ENCODE data around the gene GNGT2. TPM values are rescaled to one million over a fixed set of nuclear protein-coding genes. Genes with fewer than 3 reads are reported as not detected.

Gene GNGT2
- total and polyA plus RNA-seq, 8 donors = 2.5 to 4.8 (median 3.4) TPM

DNA sequence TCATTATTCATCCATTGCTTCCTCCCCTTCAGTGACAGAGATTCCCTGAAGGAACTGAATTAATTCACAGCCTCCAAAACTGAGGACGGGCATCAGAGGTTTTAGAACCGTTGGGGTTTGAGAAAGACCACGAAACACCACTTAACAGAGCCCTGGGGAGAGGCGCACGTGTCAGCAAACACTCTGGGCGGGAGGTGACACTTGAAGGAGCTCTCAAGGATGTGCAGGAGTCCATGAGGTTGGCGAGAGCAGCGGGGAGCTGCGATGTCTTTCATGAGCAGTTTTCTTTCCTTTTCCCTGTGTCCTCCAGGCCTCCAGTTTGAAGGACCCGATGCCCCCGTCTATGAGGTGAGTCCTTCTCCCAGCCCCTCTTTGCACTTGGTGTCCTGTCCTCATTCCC lies 54.1 kb downstream of the GNGT2 start:
- TF ChIP-seq, protein P1, sequence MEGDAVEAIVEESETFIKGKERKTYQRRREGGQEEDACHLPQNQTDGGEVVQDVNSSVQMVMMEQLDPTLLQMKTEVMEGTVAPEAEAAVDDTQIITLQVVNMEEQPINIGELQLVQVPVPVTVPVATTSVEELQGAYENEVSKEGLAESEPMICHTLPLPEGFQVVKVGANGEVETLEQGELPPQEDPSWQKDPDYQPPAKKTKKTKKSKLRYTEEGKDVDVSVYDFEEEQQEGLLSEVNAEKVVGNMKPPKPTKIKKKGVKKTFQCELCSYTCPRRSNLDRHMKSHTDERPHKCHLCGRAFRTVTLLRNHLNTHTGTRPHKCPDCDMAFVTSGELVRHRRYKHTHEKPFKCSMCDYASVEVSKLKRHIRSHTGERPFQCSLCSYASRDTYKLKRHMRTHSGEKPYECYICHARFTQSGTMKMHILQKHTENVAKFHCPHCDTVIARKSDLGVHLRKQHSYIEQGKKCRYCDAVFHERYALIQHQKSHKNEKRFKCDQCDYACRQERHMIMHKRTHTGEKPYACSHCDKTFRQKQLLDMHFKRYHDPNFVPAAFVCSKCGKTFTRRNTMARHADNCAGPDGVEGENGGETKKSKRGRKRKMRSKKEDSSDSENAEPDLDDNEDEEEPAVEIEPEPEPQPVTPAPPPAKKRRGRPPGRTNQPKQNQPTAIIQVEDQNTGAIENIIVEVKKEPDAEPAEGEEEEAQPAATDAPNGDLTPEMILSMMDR (IDR thresholded peaks at IDR 0.05) = no peak
- no peak for ATAC-seq
- Histone ChIP-seq H3K9me3 (no peaks in the 10 kb centered on the region), H3K4me1 (no peaks in the 10 kb centered on the region), H3K27ac (no peak overlapping the region), H3K36me3 (no peaks in the 10 kb centered on the region), H3K27me3 (peaks cover 0 to 92% of the 10 kb centered on the region in 2 donors), H3K4me3 (no peak overlapping the region)
- intact Hi-C loops (cut with DNase I) = no loop called here
- no peak for DNase-seq

Other genes starting within 250 kb of the GNGT2 start
- gene GIP, start 242.0 kb downstream of the GNGT2 start, total RNA-seq = not detected
- under 1 TPM in 2 of 6 donors, not detected in 4; 0.31 to 0.57 TPM for gene GIP, start 242.0 kb downstream of the GNGT2 start, polyA plus RNA-seq (ENCODE audit: insufficient read length in 6 of 6)
- gene IGF2BP1, start 213.2 kb downstream of the GNGT2 start, total RNA-seq = under 1 TPM; 0.23 to 0.26 TPM
- 10 to 100 TPM; 25.8 to 32.1 (median 29.5) TPM for gene IGF2BP1, start 213.2 kb downstream of the GNGT2 start, polyA plus RNA-seq (ENCODE audit: insufficient read length in 6 of 6)
- under 1 TPM; 0.16 to 0.20 TPM for gene B4GALNT2, start 77.8 kb downstream of the GNGT2 start, total RNA-seq
- under 1 TPM; 0.43 to 0.87 (median 0.62) TPM for gene B4GALNT2, start 77.8 kb downstream of the GNGT2 start, polyA plus RNA-seq (ENCODE audit: insufficient read length in 6 of 6)
- 10 to 100 TPM; 10.8 to 23.8 TPM for gene ABI3, start 133 bp upstream of the GNGT2 start, total RNA-seq
- gene ABI3, start 133 bp upstream of the GNGT2 start, polyA plus RNA-seq (ENCODE audit: insufficient read length in 6 of 6) = 10 to 100 TPM in 2 of 6 donors, 1 to 10 TPM in 4; 6.5 to 10.5 (median 8.9) TPM
- 1 to 10 TPM; 1.0 to 2.0 TPM for gene PHOSPHO1, start 20.2 kb upstream of the GNGT2 start, total RNA-seq
- 1 to 10 TPM; 1.5 to 8.5 (median 3.8) TPM for gene PHOSPHO1, start 20.2 kb upstream of the GNGT2 start, polyA plus RNA-seq (ENCODE audit: insufficient read length in 6 of 6)
- 10 to 100 TPM; 42.6 to 46.8 TPM for gene ZNF652, start 151.7 kb upstream of the GNGT2 start, total RNA-seq
- 10 to 100 TPM; 27.8 to 31.4 (median 29.6) TPM for gene ZNF652, start 151.7 kb upstream of the GNGT2 start, polyA plus RNA-seq (ENCODE audit: insufficient read length in 6 of 6)
- 100 to 1,000 TPM; 146 to 171 TPM for gene PHB1, start 204.3 kb upstream of the GNGT2 start, total RNA-seq
- 100 to 1,000 TPM; 159 to 173 (median 162) TPM for gene PHB1, start 204.3 kb upstream of the GNGT2 start, polyA plus RNA-seq (ENCODE audit: insufficient read length in 6 of 6)